Measurements from ENCODE around the gene SMC6. TPM values are rescaled to one million over a fixed set of nuclear protein-coding genes. Genes with fewer than 3 reads are reported as not detected.

SMC6 gene
- total RNA-seq, 4 donors from 2014 or later: 7.5 to 11.0 (median 9.6) TPM

DNA sequence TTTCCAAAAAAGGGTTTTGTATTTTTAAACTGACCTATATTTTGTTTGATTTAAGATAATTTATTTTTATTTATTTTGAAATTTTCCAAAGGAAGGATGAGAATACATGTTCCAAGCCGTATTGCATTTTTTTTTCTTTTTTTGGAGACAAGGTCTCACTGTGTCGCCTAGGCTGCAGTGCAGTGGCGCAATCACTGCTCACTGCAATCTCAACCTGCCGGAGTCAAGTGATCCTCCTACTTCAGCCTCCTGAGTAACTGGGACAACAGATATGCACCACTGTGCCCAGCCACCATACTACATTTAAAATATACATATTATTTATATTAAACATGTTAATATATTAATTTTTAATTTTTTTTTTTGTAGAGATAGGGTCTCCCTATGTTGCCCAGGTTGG, 15.3 kb upstream of the SMC6 start:
- no peak for DNase-seq
- no peaks in the 10 kb centered on the region for H3K27me3 ChIP-seq
- peaks cover 0 to 9% of the 10 kb centered on the region in 2 donors for H3K4me1 ChIP-seq
- no peak overlapping the region for H3K4me3 ChIP-seq
- intact Hi-C loops (cut with DNase I; ENCODE audit: low total_unique reads): no loop called here
- TF ChIP-seq CTCF (IDR thresholded peaks at IDR 0.05 in 4 of 5, conservative IDR thresholded peaks at IDR 0.05 in 1 of 5): no peak
- no peak for TF ChIP-seq POLR2A (IDR thresholded peaks at IDR 0.05)
- no peaks in the 10 kb centered on the region for H3K36me3 ChIP-seq
- in situ Hi-C loops (cut with MboI; ENCODE audit: low sequenced_read_pairs in 4 of 4): no loop called here
- no peaks in the 10 kb centered on the region for H3K9me3 ChIP-seq
- H3K27ac ChIP-seq: no peak overlapping the region
- ATAC-seq: no peak

GRCh38 chr2:17765398-17765797, 11.8 kb upstream of the SMC6 start:
- H3K9me3 ChIP-seq: no peaks in the 10 kb centered on the region
- ATAC-seq (no peak), DNase-seq (no peak)
- H3K36me3 ChIP-seq: no peaks in the 10 kb centered on the region
- H3K4me1 ChIP-seq: peaks cover 0 to 5% of the 10 kb centered on the region in 2 donors
- H3K27ac ChIP-seq: no peak overlapping the region
- H3K4me3 ChIP-seq: no peak overlapping the region
- TF ChIP-seq POLR2A (IDR thresholded peaks at IDR 0.05) (no peak), CTCF (IDR thresholded peaks at IDR 0.05 in 4 of 5, conservative IDR thresholded peaks at IDR 0.05 in 1 of 5) (no peak)
- in situ Hi-C loops (cut with MboI; ENCODE audit: low sequenced_read_pairs in 4 of 4): no loop called here
- intact Hi-C loops (cut with DNase I; ENCODE audit: low total_unique reads): no loop called here
- no peaks in the 10 kb centered on the region for H3K27me3 ChIP-seq

GRCh38 chr2:17763641-17764333, 10.2 kb upstream of the SMC6 start:
- intact Hi-C loops (cut with DNase I; ENCODE audit: low total_unique reads) (no loop called here), in situ Hi-C loops (cut with MboI; ENCODE audit: low sequenced_read_pairs in 4 of 4) (no loop called here)
- DNase-seq: no peak
- ATAC-seq: no peak
- no peak overlapping the region for H3K4me3 ChIP-seq
- no peaks in the 10 kb centered on the region for H3K27me3 ChIP-seq
- no peaks in the 10 kb centered on the region for H3K36me3 ChIP-seq
- peaks cover 0 to 5% of the 10 kb centered on the region in 2 donors for H3K4me1 ChIP-seq
- TF ChIP-seq CTCF (IDR thresholded peaks at IDR 0.05 in 4 of 5, conservative IDR thresholded peaks at IDR 0.05 in 1 of 5) (no peak), POLR2A (IDR thresholded peaks at IDR 0.05) (no peak)
- no peaks in the 10 kb centered on the region for H3K9me3 ChIP-seq
- H3K27ac ChIP-seq: peak overlapping the region in 1 of 4 donors; percentile 7

DNA sequence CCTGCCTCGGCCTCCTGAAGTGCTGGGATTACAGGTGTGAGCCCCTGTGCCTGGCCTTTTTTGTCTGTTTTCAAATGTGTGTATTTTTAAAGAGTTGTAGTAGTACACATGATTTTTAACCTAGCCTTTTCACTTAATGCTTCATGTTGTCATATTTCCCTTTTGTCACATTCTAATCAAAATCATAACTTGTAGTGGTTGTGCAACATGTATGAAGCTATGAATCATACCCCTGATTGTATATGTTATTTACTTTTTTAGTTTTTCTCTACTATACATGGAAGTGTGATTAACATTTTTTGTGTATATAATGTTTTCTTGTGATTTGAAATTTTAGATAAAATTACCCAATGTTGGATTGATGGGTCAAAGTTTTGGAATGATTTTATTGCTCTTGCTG, 8.8 kb upstream of the SMC6 start:
- Histone ChIP-seq H3K4me1 (peaks cover 2 to 5% of the 10 kb centered on the region in 2 donors), H3K27ac (no peak overlapping the region), H3K36me3 (no peaks in the 10 kb centered on the region), H3K9me3 (no peaks in the 10 kb centered on the region), H3K27me3 (no peaks in the 10 kb centered on the region), H3K4me3 (no peak overlapping the region)
- DNase-seq: no peak
- in situ Hi-C loops (cut with MboI; ENCODE audit: low sequenced_read_pairs in 4 of 4) (no loop called here), intact Hi-C loops (cut with DNase I; ENCODE audit: low total_unique reads) (no loop called here)
- ATAC-seq: no peak
- TF ChIP-seq POLR2A (IDR thresholded peaks at IDR 0.05): no peak
- TF ChIP-seq CTCF (IDR thresholded peaks at IDR 0.05 in 4 of 5, conservative IDR thresholded peaks at IDR 0.05 in 1 of 5): no peak

DNA sequence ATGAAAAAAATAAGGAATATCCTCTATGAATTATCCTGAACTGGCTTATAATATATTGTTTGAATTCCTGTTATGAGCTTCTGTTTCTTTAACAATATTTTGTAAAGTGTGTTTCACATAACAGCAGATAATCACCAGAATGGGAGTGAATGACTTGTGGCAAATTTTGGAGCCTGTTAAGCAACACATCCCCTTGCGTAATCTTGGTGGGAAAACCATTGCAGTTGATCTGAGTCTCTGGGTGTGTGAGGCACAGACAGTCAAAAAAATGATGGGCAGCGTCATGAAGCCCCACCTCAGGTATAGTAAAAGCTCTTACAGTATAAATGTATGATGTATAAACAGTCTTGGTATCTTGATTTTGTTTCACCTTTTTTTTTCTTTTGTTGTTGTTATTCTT, 6.2 kb upstream of the SMC6 start:
- no peak for DNase-seq
- H3K27me3 ChIP-seq: no peaks in the 10 kb centered on the region
- H3K4me3 ChIP-seq: no peak overlapping the region
- no peaks in the 10 kb centered on the region for H3K36me3 ChIP-seq
- no peaks in the 10 kb centered on the region for H3K9me3 ChIP-seq
- H3K4me1 ChIP-seq: peaks cover 8 to 12% of the 10 kb centered on the region in 2 donors
- no peak for TF ChIP-seq POLR2A (IDR thresholded peaks at IDR 0.05)
- TF ChIP-seq CTCF (IDR thresholded peaks at IDR 0.05 in 4 of 5, conservative IDR thresholded peaks at IDR 0.05 in 1 of 5): no peak
- ATAC-seq: no peak
- in situ Hi-C loops (cut with MboI; ENCODE audit: low sequenced_read_pairs in 4 of 4) (no loop called here), intact Hi-C loops (cut with DNase I; ENCODE audit: low total_unique reads) (no loop called here)
- no peak overlapping the region for H3K27ac ChIP-seq
